GM18526 (cell line): ENCODE data around the gene RAB11FIP5.

Experiments
- POLR2A ChIP-seq: IDR thresholded peaks from 3 replicates; pipeline ENCODE4 v1.6.1; 2011; ENCODE audit not compliant: insufficient read length; ENCODE audit errors: extremely low read depth

RAB11FIP5 gene

GRCh38 chr2:73080321-73081131 lies 32.2 kb downstream of the RAB11FIP5 start:
- TF ChIP-seq POLR2A: no peak

- no peak for TF ChIP-seq POLR2A
Measured at GRCh38 chr2:73079636-73080035, 33.1 kb downstream of the RAB11FIP5 start.

- TF ChIP-seq POLR2A: no peak
Measured at GRCh38 chr2:73078457-73079411, 34.0 kb downstream of the RAB11FIP5 start.

- no peak for TF ChIP-seq POLR2A
Measured at GRCh38 chr2:73077424-73077795, 35.3 kb downstream of the RAB11FIP5 start.

- TF ChIP-seq POLR2A: no peak
Measured at GRCh38 chr2:73076701-73077423, 35.9 kb downstream of the RAB11FIP5 start.

- no peak for TF ChIP-seq POLR2A
Measured at GRCh38 chr2:73075477-73076373, 37.0 kb downstream of the RAB11FIP5 start.

- TF ChIP-seq POLR2A: no peak
Measured at GRCh38 chr2:73074110-73075069, 38.4 kb downstream of the RAB11FIP5 start.

- no peak for TF ChIP-seq POLR2A
Measured at GRCh38 chr2:73072416-73072815, 40.3 kb downstream of the RAB11FIP5 start.

GRCh38 chr2:73072129-73072395 lies 40.7 kb downstream of the RAB11FIP5 start:
- TF ChIP-seq POLR2A: peak; percentile 4

GRCh38 chr2:73071360-73072128 lies 41.2 kb downstream of the RAB11FIP5 start, which contains the start of gene SFXN5:
TSS of gene SFXN5 (minus strand) at chr2:73071712. CDS start at chr2:73071705, 7 bp downstream.
- peak; percentile 48 for TF ChIP-seq POLR2A

- no peak for TF ChIP-seq POLR2A
Measured at GRCh38 chr2:73070643-73071359, 41.9 kb downstream of the RAB11FIP5 start.

- no peak for TF ChIP-seq POLR2A
Measured at GRCh38 chr2:73069855-73070642, 42.7 kb downstream of the RAB11FIP5 start.
